ENCODE results near the gene QARS1.

- TF ChIP-seq CTCF (conservative IDR thresholded peaks at IDR 0.05), result no peak
- no peak for TF ChIP-seq ZFX (IDR thresholded peaks at IDR 0.05)
Observed at GRCh38 chr3:49119439-49119838, 14.9 kb upstream of the QARS1 start.

All from C4-2B (cell line).